COLO668 (cell line): ENCODE measurements around the gene LCN9.

Experiments
- DNase-seq: peaks from one replicate; lab custom pipeline; 2025; ENCODE audit not compliant: unreplicated experiment; lab: John Stamatoyannopoulos, UW

The LCN9 gene

DNA sequence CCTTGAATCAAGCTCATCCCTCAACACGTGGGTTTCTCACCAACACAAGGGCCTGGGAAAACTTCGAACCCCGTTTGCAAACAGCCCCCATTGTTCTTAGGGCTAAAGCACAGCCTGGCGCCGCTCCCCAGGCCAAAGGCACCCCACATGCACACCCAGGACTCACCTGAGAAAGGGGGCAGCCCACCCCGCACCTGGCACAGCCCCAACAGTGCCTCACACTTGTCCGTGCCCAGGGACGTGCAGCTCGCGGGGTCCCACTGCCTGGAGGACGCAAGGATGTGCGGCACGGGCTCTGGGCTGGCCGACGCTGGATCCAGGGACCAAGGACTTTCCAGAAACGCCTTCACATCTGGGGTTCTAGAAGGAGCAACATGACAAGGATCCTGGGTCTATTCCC is 33.3 kb downstream of the LCN9 start:
- DNase-seq: no peak

DNA sequence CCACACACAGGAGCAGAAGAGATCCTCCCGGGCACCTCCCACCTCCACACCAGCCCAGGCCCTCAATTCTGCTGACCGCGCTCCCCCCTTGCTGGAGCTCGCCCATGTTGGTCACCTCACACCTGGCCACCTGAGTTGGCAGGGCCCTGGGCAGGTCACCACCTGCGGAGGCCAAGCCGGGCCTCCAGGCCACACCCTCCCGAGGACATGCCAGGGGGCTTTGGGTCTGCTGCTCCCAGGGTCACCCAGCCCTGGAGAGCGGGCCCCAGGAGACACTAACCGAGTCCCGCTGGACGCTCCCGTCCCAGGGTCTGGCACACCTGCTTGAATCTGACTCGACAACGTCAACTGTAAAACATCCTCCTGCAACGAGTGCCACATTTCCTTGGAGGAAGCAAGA is 34.1 kb downstream of the LCN9 start:
- no peak for DNase-seq

DNA sequence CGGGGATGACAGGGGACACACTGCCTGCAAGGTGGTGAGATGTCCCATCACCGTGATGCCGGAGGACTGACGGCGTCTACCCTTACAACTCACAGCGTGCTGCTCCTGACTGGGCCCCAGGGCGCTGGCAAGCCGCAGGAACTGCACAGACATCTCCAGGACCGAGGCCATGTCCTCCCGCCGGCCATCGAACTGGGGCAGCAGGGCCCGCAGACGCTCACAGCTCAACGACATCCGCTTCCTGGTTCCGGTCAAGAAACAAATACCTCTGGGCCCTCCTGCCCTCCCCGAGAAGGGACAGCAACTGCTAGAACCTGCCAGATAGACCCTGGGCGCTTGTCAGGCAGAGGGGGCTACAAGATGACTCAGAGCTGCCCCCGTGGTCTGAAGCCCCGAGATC is 35.1 kb downstream of the LCN9 start:
- no peak for DNase-seq

DNA sequence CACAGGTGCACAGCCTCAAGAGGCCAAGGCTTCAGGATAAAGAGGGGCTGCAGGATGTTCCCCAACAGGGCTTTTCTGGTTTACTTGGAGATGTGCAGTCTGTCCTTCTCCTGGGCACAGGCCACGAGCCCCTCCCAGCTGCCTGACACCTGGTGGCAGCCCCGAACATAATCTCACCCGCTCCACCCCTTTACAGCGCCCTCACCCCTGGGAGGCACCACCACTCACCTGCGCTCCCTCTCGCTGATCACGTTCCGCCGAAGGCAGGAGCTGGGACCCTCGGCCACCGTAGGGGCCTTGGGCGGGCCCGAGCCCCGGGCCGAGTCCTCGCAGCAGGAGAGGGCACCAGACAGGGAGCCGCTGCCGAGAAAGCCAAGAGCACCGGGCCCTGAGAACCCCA is 35.7 kb downstream of the LCN9 start:
- peak; percentile 35 for DNase-seq

DNA sequence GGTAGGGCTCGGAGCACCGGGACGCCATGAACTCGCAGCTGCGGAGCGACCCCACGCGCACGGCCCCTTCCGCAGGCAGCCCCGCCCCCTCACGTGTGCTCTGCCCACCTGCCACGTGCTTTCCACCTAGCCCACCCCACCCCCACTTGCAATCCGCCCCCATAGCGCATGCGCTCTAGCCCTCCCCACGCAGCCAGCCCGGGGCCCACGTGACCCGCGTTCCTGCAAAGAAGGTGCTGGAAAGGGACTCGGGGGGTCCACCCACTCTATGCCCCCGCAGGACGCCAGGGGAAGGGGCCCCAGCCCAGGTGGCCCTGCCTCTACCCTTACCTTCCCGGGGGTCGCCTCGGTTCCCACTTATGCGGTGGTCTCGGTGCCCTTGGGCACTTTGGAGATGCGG is 36.3 kb downstream of the LCN9 start, which contains the start of gene SOHLH1:
Gene SOHLH1, minus strand, starts transcription at position 42 of the 400 bp plus-strand sequence. Its CDS starts 14 bp downstream, at position 28.
- DNase-seq: no peak

DNA sequence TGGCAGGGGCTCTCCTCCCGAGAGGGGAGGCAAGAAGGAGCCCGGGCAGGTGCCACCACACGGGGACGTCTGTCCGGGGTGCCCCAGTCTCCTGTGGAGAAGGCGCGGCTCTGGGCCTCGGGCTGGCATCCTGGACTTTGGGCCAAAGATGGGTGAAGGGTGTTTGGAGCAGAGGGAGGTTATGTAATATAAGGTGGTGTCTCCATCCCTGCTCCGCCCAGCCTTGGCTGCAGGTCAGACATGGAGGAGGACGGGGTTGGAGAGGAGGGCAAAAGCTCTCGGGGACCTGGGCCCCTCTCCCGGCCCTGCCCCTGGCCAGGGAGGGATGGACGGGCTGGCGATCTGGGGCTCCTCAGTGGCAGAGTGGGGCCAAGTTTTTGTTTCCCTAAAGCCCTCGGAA is 37.4 kb downstream of the LCN9 start:
- DNase-seq: no peak

DNA sequence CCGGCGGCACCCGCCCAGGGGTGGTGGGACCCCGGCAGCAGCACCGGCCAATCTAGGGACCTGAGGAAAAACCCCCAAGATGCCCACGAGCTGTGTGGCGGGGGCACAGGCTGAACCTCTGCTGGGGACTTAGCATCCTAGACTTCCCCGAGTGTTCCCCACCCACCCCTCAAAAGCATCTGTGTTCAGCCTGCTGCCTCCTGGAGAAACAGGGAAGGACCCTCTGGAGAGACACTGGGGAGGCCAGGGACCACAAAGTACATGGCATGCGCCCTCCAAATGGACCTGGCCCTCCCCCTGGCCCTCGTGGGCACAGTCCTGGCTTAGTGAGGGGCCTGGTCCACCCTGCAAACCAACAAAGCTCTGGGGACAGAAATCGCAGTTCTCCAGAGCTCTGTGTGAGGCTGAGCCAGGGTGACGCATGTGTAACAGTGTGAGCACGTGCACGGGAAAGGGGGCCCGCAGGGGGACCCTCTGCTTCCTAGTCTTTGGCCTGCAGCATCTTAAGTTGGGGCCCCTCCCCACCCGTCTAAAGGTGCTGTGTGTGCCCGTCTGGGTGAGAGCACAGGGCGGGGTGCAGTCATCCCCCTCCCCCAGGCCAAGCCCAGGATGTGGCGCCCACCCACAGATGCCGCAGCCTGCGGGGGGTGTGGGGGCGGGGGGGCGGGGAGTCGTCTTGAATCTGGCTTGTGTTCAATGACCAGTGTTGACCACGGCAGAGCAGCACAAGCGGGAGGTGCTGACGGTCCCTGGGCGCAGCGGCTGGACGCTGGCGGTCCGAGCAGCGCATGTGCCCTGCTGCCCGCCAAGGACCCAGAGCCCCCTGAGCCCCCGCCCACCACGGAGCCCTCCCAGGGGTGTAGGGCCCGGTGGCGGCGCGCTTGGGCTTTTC is 38.2 kb downstream of the LCN9 start:
- no peak for DNase-seq

DNA sequence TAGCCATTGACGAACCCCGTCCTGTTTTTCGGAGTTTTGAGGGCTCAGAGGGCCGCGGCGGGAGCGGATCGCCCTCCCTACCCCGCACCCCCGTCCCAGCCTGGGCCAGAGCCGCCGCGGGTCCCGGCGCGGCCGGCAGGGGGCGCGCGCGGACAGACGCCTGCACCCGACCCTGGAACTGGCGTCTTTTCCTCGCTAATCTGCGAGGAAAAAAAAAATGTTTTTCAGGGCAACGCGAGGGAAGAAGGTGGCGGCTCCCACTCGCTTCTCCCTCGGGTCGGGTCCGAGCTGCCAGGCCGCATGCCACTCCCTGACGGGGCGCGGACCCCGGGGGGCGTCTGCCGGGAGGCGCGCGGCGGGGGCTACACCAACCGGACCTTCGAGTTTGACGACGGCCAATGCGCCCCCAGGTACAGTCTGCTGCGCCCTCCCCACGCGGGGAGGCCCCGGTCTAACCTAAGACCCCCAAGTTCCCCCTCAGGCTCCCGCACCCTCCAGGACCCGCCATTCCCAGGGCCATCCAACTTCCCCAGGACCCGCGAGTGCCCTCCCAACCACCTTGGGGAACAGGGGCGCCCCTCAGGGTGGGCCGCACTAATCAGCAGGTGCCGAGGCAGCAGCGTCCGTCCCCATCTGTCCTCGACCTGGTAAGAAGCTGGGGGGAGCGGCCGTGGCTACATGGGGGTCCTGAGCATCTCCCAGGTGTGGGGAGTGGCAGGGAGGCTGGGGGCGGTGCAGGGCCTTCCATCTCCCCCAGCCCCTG is 39.0 kb downstream of the LCN9 start, which contains the start of gene KCNT1:
Gene KCNT1, plus strand, starts transcription at position 227 of the 763 bp plus-strand sequence. Its CDS starts 74 bp downstream, at position 301.
- DNase-seq: peak; percentile 36

DNA sequence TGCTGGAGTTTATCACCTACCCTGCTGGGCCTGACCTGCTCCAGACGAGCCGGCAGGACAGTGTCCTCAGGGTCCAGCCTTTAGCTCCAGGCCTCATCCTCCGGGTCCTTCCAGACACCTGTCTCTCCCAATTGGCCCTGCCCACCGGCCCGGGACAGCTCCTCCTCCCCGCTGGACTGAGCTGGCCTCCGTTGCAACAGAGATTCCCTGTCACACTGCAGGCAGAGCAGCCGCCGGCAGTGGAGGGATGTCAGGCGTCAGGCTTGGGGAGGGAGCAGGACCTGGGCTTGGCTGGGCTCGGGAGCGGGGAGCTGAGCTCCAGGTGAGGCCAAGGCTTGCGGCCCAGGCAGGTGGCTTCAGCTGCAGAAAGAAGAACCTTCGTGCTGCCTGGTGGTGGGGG is 40.6 kb downstream of the LCN9 start:
- no peak for DNase-seq

DNA sequence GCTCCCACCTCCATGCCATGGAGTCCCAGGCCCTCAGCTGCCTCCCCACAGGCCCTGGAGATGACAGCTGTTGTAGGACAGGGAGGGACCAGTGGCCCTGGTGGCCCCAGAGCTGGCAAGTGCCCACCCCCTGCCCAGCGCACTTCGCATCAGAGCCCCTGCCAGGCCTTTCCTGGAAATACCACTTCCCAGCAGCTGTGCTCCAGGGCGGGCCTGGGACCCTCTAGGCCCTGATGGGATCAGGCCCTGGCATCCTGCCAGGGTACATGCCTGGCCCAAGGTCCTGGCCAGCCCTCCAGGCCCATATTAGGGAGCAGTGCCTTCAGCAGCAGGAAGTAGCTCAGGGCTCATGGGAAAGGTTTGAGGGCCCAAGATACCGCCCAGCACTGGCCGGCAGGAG is 41.4 kb downstream of the LCN9 start:
- DNase-seq: no peak

DNA sequence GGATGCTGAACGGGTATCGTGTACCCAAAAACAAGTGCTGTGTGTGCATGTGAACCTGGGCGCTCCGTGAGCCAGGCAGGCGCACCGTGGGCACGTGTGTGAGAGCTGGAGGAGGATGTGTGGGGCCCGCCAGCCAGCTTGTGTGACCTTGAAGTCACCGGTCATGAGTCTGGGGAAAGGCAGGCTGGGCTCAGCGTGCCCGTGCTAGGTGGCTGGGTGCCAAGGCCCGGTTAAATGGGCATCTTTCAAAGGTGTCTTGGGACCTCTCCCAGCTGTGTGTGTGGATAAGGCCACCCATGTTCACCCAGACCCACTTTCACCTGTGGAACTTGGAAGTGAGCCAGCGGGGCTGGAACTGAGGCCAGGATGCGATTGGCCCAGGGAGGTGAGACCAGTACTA is 42.3 kb downstream of the LCN9 start:
- no peak for DNase-seq

DNA sequence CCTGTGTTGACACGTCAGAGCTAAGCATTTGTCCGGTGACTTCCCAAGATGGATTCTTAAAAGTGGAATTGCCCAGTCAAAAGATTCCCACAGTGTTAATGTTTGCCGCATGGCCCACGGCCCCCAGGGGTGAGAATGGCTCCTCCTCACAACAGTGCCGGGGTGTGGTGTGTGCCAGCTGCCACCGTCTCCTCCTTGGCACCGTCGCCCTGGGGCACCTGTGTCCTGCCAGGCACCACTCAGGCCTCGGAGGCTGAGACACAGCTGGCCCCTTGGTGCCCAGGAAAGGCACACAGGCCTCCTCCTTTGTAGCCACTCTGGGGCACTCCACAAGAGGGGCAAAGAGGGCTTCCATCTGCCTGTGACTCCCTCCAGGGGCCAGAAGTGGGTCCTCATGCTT is 43.2 kb downstream of the LCN9 start:
- DNase-seq: no peak

DNA sequence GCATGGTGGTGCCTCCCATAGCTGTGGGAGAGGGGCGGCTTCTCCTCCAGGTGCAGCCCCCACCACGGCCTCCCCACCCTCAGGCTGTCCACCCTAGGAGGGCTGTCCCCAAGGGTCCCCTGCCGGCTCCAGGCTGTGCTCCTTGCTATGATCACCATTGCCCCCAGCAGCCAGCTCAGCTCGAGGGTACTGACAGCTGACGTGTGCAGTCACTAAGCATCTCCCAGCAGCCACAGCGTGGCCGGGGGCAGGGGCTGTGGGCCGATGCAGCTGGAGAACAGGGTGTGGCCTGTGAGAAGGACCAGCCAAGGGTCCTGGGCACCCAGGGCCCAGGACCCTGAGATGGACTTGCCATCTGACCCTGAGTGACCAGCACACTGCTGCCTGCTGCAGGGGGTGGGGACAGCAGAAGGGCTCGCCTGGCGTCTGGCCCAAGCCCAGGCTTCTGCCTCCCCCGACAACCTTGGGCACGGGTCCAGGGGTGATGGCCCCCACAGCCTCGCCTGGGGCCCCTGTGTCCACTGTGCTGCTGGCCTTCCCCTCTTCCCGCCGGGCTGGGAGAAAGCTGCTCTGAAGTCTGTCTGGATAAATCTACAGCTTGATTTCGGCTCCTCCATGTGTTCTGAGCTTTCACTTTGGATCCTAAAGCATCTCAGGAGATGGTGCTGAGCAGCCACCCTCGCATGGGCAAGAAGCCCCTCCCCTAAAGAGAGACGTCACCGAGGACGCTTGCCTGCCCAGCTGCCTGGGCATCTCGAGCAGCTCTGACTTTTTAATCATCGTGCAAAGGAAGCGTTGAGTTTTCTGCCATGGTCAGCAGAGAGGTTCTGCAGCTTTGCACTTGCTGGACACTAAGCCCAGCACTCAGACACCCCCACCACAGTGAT is 44.4 kb downstream of the LCN9 start:
- no peak for DNase-seq

DNA sequence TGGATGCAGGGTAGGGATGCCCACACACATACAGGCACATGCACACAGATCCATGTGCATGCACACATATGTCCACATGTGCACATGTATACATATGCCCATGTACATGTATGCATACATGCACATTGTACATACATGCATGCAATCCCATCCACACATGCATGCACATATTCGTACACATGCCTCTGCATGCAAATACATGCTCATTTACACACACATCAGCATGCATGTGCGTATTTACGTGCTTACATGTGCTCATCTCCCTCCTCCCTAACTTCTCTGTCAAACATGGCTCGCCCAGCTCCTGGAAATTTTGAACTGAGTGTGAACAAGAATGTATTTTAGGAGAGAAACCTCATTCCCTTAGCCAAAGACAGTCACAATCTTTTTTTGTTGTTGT is 45.1 kb downstream of the LCN9 start:
- no peak for DNase-seq

DNA sequence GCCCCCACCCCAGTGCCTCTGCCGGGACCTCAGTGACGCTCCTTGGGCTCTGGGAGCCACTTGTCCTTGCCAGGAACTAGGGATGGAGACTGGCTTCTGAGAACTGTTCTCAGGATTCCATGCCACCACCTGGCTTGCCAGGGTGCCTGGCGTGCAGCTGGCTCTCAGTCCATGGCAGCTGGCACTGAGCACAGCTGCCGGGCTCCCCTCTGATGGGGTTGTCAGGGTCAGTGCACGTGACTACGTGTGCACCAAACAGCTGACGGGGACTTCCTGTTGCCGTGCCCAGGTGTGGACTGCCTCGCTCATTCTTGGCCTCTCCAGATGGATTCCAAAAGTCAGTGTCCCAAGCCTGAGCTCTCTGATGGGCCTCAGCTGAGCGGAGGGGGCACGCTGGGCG is 48.3 kb downstream of the LCN9 start:
- DNase-seq: peak; percentile 52

DNA sequence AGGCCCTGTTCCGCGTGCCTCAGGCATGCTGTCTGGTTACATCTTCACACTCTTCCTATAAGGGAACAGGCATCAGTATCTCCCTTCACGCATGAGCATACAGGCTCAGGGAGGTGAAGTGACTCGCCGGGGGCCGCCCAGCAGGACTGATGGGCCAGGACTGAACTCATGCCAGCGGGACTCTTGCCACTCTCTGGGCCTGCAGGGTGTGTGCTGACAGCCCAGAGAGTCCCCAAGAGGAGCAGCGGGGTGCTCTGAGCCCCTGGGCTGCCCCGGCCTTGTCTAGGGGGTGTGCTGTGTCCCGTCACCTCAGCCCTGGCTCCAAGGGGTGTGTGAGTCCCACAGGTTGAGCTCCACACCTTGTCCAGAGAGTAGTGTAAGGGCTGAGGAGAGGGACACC is 48.8 kb downstream of the LCN9 start:
- no peak for DNase-seq

DNA sequence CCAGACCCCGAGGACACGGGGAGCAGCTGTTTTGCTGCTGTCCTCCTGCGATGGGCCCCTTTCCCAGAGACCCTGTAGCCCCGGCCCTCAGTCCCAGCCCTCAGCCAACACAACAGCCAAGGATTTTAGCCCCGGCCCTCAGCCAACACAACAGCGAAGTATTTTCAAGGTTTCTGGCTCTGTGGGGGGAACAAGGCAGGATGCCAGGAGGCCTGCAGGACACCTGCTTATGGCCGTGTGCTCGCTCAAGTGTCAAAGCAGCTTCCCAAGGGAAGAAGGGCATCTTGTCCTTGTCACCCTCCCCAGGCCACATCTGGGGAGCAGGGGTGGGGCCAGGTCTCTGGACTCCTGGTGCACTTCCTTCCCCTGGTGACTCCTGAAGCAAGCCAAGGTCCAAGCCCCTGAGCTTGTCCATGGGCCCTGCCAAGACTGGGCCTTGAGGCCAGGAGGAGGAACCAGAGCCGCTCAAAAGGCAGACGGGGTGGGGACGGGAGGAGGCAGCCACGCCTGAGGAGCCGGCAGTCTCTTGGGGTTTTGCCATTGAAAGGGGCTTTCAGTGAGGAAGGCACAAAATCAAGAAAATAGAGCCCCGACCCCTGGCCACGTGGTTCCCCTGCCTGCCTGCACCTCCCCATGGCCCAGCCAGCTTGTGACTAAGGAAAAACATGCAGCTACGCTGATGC is 49.6 kb downstream of the LCN9 start:
- DNase-seq: no peak

DNA sequence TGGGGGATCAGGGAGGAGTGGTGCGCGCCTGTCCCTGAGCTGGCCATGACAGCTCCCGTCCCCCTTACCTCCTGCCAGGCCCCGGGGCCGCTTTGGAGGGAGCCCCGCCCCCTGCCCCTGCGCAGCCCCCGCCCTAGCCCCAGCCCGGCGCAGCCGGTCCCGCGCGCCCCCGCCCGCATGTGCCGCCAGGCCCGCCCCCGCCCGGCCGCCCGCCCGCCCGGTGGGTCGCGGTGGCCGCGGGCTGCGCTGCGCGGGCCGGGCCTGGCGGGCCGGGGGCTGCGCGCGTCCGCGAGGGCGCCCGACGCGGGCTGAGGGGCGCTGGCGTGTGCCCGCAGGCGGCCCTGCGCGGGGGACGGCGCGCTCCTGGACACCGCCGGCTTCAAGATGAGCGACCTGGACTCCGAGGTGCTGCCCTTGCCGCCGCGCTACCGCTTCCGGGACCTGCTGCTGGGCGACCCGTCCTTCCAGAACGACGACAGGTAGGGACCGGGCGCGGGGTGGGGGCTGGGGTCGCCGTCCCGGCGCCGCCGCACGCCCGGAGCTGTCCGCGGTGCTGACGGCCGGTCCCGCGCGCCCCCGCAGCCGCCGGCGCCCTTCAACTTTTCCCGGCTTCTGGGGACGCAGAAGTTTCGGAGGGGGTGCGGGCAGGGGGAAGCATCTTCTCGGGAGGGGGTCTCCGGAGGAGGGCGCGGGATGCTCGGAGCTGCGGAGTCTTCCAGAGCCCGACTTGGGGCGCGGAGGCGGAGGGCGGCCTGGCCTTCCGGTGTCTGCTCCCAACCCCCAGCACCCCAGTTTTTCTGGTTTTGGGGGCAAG is 51.3 kb downstream of the LCN9 start:
- DNase-seq: no peak

DNA sequence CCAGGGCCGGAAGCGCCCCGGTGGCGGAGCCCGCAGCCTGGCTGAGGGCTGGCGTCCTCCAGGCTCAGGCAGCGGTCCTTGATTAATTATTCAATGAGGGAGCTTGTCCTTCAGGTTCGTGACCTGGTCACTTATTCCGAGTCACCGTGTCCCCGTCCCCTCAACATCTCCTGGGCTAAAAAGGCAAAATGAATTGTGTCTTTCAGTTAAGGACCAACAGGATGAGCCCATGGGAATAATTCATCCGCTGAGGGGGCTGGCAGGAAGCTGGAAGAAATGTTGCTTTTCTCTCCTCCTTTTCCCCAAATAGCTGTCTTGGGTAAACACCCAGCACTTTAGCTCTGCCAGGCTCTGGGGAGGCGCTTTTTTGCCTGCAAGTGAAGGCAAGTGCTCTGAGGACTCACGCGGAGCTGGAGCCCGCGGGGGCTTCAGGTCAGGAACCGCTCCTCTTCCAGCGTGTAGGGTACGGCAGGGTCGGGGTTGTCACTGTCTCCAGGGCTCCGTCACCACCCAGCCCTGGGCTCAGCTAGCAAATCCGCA is 52.0 kb downstream of the LCN9 start:
- DNase-seq: no peak
